OCI-LY7 (cell line): ENCODE data around the gene SNRK. TPM values are rescaled to one million over a fixed set of nuclear protein-coding genes. Genes with fewer than 3 reads are reported as not detected.

Experiments used
- BruUV-seq: library from RNA; stranded (reverse); fragments of 400-500 nt; replicated peaks from 2 replicates; lab custom pipeline; 2021; lab: Mats Ljungman, UMichigan
- CTCF ChIA-PET: fragments of 300-600 bp; sonication (Branson Sonifier 250); formaldehyde crosslinking; loops from one replicate; lab custom pipeline; 2022; ENCODE audit warnings: antibody characterized with exemption; ENCODE audit not compliant: unreplicated experiment; lab: Charles Lee
- POLR2A ChIA-PET: fragments of 300-600 bp; sonication (Branson Sonifier 250); formaldehyde crosslinking; loops from one replicate; lab custom pipeline; 2022; ENCODE audit warnings: antibody characterized with exemption; lab: Charles Lee
- DNase-seq: peaks from one replicate; pipeline ENCODE4 v3.0.0-alpha.2; 2015; ENCODE audit warnings: low spot score
- H2AFZ ChIP-seq: fragments of 200-600 bp; sonication (generic), shearing (Covaris generic); 2 replicates; pipeline ENCODE4 v1.6.1; 2014; ENCODE audit warnings: mild to moderate bottlenecking, antibody characterized with exemption, low read length, moderate library complexity
- H3K27ac ChIP-seq: fragments of 200-600 bp; sonication (generic); 2 replicates; pipeline ENCODE4 v1.5.1; 2014; ENCODE audit warnings: mixed run types, low read depth, mild to moderate bottlenecking, moderate library complexity, low read length, inconsistent platforms; ENCODE audit not compliant: poor library complexity, severe bottlenecking
- H3K36me3 ChIP-seq: fragments of 200-600 bp; sonication (generic); 2 replicates; pipeline ENCODE4 v1.6.1; 2014; ENCODE audit warnings: mild to moderate bottlenecking, antibody characterized with exemption, low read length, moderate library complexity, mixed read lengths; ENCODE audit not compliant: insufficient read depth
- H3K4me1 ChIP-seq: fragments of 200-600 bp; sonication (generic); 2 replicates; pipeline ENCODE4 v1.5.1; 2014; ENCODE audit warnings: mild to moderate bottlenecking, low read length; ENCODE audit not compliant: insufficient read depth, poor library complexity, severe bottlenecking
- H3K4me2 ChIP-seq: fragments of 200-600 bp; sonication (generic); 2 replicates; pipeline ENCODE4 v1.6.1; 2014; ENCODE audit warnings: mild to moderate bottlenecking, low read length
- H3K4me3 ChIP-seq: fragments of 200-600 bp; sonication (generic); 2 replicates; pipeline ENCODE4 v1.5.1; 2014; ENCODE audit warnings: mild to moderate bottlenecking, low read depth, low read length; ENCODE audit not compliant: poor library complexity, severe bottlenecking
- H3K79me2 ChIP-seq: fragments of 200-600 bp; sonication (generic); 2 replicates; pipeline ENCODE4 v1.6.1; 2016; ENCODE audit warnings: low read depth, mild to moderate bottlenecking, low read length, moderate library complexity, mixed read lengths; ENCODE audit not compliant: insufficient read depth
- H3K9me2 ChIP-seq: fragments of 200-600 bp; sonication (generic); 2 replicates; pipeline ENCODE4 v1.6.1; 2016; ENCODE audit warnings: mild to moderate bottlenecking, low read length, mixed read lengths; ENCODE audit not compliant: insufficient read depth
- H3K9me3 ChIP-seq: fragments of 200-600 bp; sonication (generic); 2 replicates; pipeline ENCODE4 v1.6.1; 2014; ENCODE audit warnings: mild to moderate bottlenecking, mixed run types, low read length, mixed read lengths
- H4K20me1 ChIP-seq: fragments of 200-600 bp; sonication (generic); 2 replicates; pipeline ENCODE4 v1.6.1; 2014; ENCODE audit warnings: mild to moderate bottlenecking, antibody characterized with exemption, low read length, moderate library complexity, mixed read lengths; ENCODE audit not compliant: insufficient read depth
- EZH2phosphoT487 ChIP-seq: fragments of 200-600 bp; sonication (generic); IDR thresholded peaks from 2 replicates; pipeline ENCODE4 v1.6.1; 2018; ENCODE audit warnings: low read depth, borderline replicate concordance, mild to moderate bottlenecking, mixed run types, antibody characterized with exemption, low read length, moderate library complexity, mixed read lengths
- intact Hi-C: fragments of 100-400 bp; cut with micrococcal nuclease; formaldehyde crosslinking; loops from one replicate; pipeline ENCODE4 v1.10.0; 2022; ENCODE audit not compliant: unreplicated experiment
- total RNA-seq, 2 experiments: library from RNA; depleted of rRNA in 1 of 2; stranded (reverse); fragments of >200 nt in 1 of 2; shearing (Covaris generic) in 1 of 2; gene quantifications; 2 replicates each; pipeline ENCODE4 v1.2.3, GENCODE V29; 2014 to 2022
- TF ChIP-seq, protein P1 (sequence below): fragments of 200-600 bp; sonication (generic); conservative IDR thresholded peaks from 2 replicates; pipeline ENCODE4 v1.5.1; 2014; ENCODE audit warnings: mild to moderate bottlenecking, antibody characterized with exemption, low read length, moderate library complexity, mixed read lengths

Gene SNRK
- total RNA-seq, 2 experiments from 2014 or later = 15.5 TPM

DNA sequence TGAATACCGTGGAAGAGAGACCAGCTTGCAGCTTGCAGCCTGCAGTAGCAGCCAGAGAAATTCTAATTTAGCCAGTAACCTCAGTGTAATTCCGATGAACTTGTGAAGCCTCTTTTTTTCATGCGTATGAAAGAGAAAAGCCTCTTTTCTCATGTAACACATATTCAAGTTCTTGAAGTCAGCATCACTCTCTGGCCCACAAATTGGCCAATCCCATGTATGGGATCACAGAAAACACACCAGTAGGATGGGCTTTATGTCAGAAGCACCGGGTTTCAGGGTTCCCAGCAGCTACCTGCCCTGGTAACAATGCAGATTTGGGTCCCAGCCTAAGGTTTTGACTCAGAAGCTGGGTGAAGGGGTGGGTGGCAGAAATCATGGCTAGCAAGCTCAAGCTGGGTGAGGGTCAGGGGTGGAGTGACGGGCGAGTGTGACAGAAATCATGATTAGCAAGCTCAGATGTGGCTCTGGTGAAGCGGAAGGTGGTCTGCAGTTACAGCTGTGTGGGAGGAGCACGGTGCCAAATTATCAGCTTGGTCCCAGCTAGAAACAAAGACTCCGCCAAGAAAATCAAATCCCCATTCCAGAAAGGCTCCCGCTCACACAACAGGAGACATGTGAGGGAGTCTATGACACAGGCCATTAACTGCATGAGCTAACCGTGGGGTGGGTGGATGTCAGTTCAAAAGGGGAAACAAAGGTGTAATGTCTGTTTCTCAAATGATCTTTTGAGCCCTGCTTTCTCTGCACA is 86.6 kb downstream of the SNRK start:
- no peak overlapping the region for H3K4me3 ChIP-seq
- no TSS peak for BruUV-seq
- H4K20me1 ChIP-seq = no peaks in the 10 kb centered on the region
- H3K4me2 ChIP-seq = no peak overlapping the region
- TF ChIP-seq EZH2phosphoT487 = no peak
- TF ChIP-seq, protein P1, sequence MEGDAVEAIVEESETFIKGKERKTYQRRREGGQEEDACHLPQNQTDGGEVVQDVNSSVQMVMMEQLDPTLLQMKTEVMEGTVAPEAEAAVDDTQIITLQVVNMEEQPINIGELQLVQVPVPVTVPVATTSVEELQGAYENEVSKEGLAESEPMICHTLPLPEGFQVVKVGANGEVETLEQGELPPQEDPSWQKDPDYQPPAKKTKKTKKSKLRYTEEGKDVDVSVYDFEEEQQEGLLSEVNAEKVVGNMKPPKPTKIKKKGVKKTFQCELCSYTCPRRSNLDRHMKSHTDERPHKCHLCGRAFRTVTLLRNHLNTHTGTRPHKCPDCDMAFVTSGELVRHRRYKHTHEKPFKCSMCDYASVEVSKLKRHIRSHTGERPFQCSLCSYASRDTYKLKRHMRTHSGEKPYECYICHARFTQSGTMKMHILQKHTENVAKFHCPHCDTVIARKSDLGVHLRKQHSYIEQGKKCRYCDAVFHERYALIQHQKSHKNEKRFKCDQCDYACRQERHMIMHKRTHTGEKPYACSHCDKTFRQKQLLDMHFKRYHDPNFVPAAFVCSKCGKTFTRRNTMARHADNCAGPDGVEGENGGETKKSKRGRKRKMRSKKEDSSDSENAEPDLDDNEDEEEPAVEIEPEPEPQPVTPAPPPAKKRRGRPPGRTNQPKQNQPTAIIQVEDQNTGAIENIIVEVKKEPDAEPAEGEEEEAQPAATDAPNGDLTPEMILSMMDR = no peak
- intact Hi-C loops = loop anchor here (10.0 kb wide), 2 partner anchors 208 to 408 kb away; no protein-coding TSS in a partner anchor
- DNase-seq = no peak
- no peak overlapping the region for H3K27ac ChIP-seq
- H3K79me2 ChIP-seq = no peaks in the 10 kb centered on the region
- H3K4me1 ChIP-seq = no peaks in the 10 kb centered on the region
- CTCF ChIA-PET = no interaction called here
- POLR2A ChIA-PET = no interaction called here
- no peaks in the 10 kb centered on the region for H3K9me3 ChIP-seq
- no peaks in the 10 kb centered on the region for H3K36me3 ChIP-seq
- no peaks in the 10 kb centered on the region for H3K9me2 ChIP-seq
- no peak overlapping the region for H2AFZ ChIP-seq

DNA sequence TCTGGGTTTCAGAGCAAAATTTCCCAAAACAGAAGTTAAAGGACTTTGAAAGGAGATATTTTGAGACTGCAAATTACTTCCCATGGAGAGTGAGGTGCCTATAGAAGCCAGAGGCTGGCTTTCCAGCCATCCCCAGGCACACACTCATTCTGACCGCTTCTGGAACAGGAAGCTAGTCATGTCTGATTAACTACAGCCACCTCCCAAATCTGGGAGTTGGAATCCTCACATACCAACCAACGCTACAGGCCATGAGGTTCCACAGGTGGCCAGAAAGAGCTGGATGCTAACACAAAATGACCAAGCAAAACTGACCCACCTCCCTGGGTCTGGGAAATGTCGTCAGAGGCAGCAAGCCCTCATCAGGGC is 87.2 kb downstream of the SNRK start:
- Histone ChIP-seq H3K4me2 (no peak overlapping the region), H3K9me2 (no peaks in the 10 kb centered on the region), H3K9me3 (no peaks in the 10 kb centered on the region), H2AFZ (no peak overlapping the region), H3K36me3 (no peaks in the 10 kb centered on the region), H3K27ac (no peak overlapping the region), H3K4me3 (no peak overlapping the region), H3K4me1 (no peaks in the 10 kb centered on the region), H3K79me2 (no peaks in the 10 kb centered on the region), H4K20me1 (no peaks in the 10 kb centered on the region)
- intact Hi-C loops = loop anchor here (10.0 kb wide), 2 partner anchors 209 to 409 kb away; no protein-coding TSS in a partner anchor
- no peak for TF ChIP-seq EZH2phosphoT487
- TF ChIP-seq, protein P1 = no peak
- ChIA-PET CTCF (no interaction called here), POLR2A (no interaction called here)
- BruUV-seq = no TSS peak
- DNase-seq = no peak
